Tibial artery (tissue), 4 donors: ENCODE data around the gene EAF2.

ENCODE experiments used
- DNase-seq, 2 donors: peaks; one replicate each; pipeline ENCODE4 v3.0.0-alpha.2; 2019
- H3K27ac ChIP-seq, 2 donors: fragments of 200-600 bp; sonication (generic) in 1 of 2; 1 replicate in 1 of 2; 2 replicates in 1 of 2; pipeline ENCODE4 v1.5.1; 2018 to 2019; ENCODE audit warnings: mild to moderate bottlenecking in 1 of 2
- H3K27me3 ChIP-seq, 2 donors: fragments of 200-600 bp; sonication (generic) in 1 of 2; one replicate each; pipeline versions ENCODE4 v1.5.1 to v1.6.0; 2016 to 2019
- H3K36me3 ChIP-seq, 3 donors: fragments of 200-600 bp; sonication (generic) in 2 of 3; one replicate each; pipeline ENCODE4 v1.5.1; 2016 to 2019; ENCODE audit warnings: mild to moderate bottlenecking in 2 of 3
- H3K4me1 ChIP-seq, 4 donors: fragments of 200-600 bp; sonication (generic) in 2 of 4; 1 replicate in 3 of 4; 2 replicates in 1 of 4; pipeline ENCODE4 v1.5.1; 2016 to 2019
- H3K4me3 ChIP-seq, 2 donors: fragments of 200-600 bp; sonication (generic) in 1 of 2; 1 replicate in 1 of 2; 2 replicates in 1 of 2; pipeline ENCODE4 v1.5.1; 2018 to 2019; ENCODE audit warnings: mild to moderate bottlenecking in 2 of 2
- H3K9me3 ChIP-seq, 3 donors: fragments of 200-600 bp; sonication (generic) in 1 of 3; one replicate each; pipeline ENCODE4 v1.5.1; 2016 to 2019
- CTCF ChIP-seq, 2 experiments: fragments of 200-600 bp in 1 of 2; fragments of 450-650 bp in 1 of 2; IDR thresholded peaks; one replicate each; pipeline ENCODE4 v1.5.1; 2017 to 2019; ENCODE audit warnings: antibody characterized with exemption in 2 of 2, mild to moderate bottlenecking in 1 of 2, moderate library complexity in 1 of 2
- intact Hi-C: fragments of 100-400 bp; cut with DNase I; formaldehyde crosslinking; loops from one replicate; pipeline ENCODE4 v1.15.0; 2023; ENCODE audit warnings: low total_unique reads

EAF2 gene

GRCh38 chr3:121863801-121864200 is 28.8 kb downstream of the EAF2 start:
- Histone ChIP-seq H3K27ac (no peak overlapping the region), H3K27me3 (no peaks in the 10 kb centered on the region), H3K36me3 (peaks cover 6 to 9% (median 7%) of the 10 kb centered on the region in 3 donors), H3K4me1 (no peaks in the 10 kb centered on the region), H3K9me3 (peaks cover 0 to 4% (median 0%) of the 10 kb centered on the region in 3 donors), H3K4me3 (no peak overlapping the region)
- intact Hi-C loops = no loop called here
- no peak for DNase-seq
- TF ChIP-seq CTCF (IDR thresholded peaks at IDR 0.05) = no peak

- Histone ChIP-seq H3K27ac (no peak overlapping the region), H3K4me3 (no peak overlapping the region), H3K36me3 (peaks cover 0 to 6% (median 0%) of the 10 kb centered on the region in 3 donors), H3K4me1 (no peaks in the 10 kb centered on the region), H3K9me3 (no peaks in the 10 kb centered on the region), H3K27me3 (no peaks in the 10 kb centered on the region)
- no peak for TF ChIP-seq CTCF (IDR thresholded peaks at IDR 0.05)
- no peak for DNase-seq
- intact Hi-C loops = no loop called here
Measured at GRCh38 chr3:121869736-121870135, 34.7 kb downstream of the EAF2 start.

- H3K27ac ChIP-seq = no peak overlapping the region
- H3K27me3 ChIP-seq = no peaks in the 10 kb centered on the region
- no peaks in the 10 kb centered on the region for H3K4me1 ChIP-seq
- H3K9me3 ChIP-seq = no peaks in the 10 kb centered on the region
- no peak for DNase-seq
- TF ChIP-seq CTCF (IDR thresholded peaks at IDR 0.05) = no peak
- no peak overlapping the region for H3K4me3 ChIP-seq
- intact Hi-C loops = no loop called here
- H3K36me3 ChIP-seq = peaks cover 0 to 6% (median 0%) of the 10 kb centered on the region in 3 donors
Measured at GRCh38 chr3:121870717-121871116, 35.7 kb downstream of the EAF2 start.

GRCh38 chr3:121871430-121871829 is 36.4 kb downstream of the EAF2 start:
- intact Hi-C loops = no loop called here
- TF ChIP-seq CTCF (IDR thresholded peaks at IDR 0.05) = no peak
- Histone ChIP-seq H3K36me3 (peaks cover 0 to 6% (median 0%) of the 10 kb centered on the region in 3 donors), H3K27ac (no peak overlapping the region), H3K27me3 (no peaks in the 10 kb centered on the region), H3K4me1 (no peaks in the 10 kb centered on the region), H3K9me3 (no peaks in the 10 kb centered on the region), H3K4me3 (no peak overlapping the region)
- no peak for DNase-seq

- Histone ChIP-seq H3K9me3 (no peaks in the 10 kb centered on the region), H3K27ac (no peak overlapping the region), H3K36me3 (peaks cover 0 to 2% (median 0%) of the 10 kb centered on the region in 3 donors), H3K4me1 (no peaks in the 10 kb centered on the region), H3K27me3 (no peaks in the 10 kb centered on the region), H3K4me3 (no peak overlapping the region)
- TF ChIP-seq CTCF (IDR thresholded peaks at IDR 0.05) = no peak
- DNase-seq = no peak
- intact Hi-C loops = no loop called here
Measured at GRCh38 chr3:121878411-121878810, 43.4 kb downstream of the EAF2 start.

GRCh38 chr3:121883507-121883906 is 48.5 kb downstream of the EAF2 start:
- intact Hi-C loops = no loop called here

More at GRCh38 chr3:121883507-121883906, 48.5 kb downstream of the EAF2 start:
- Histone ChIP-seq H3K9me3 (no peaks in the 10 kb centered on the region), H3K4me1 (no peaks in the 10 kb centered on the region), H3K27ac (no peak overlapping the region), H3K27me3 (no peaks in the 10 kb centered on the region), H3K4me3 (no peak overlapping the region), H3K36me3 (no peaks in the 10 kb centered on the region)
- DNase-seq = no peak
- TF ChIP-seq CTCF (IDR thresholded peaks at IDR 0.05) = no peak
